ENCODE results near the gene VMP1.

DNA sequence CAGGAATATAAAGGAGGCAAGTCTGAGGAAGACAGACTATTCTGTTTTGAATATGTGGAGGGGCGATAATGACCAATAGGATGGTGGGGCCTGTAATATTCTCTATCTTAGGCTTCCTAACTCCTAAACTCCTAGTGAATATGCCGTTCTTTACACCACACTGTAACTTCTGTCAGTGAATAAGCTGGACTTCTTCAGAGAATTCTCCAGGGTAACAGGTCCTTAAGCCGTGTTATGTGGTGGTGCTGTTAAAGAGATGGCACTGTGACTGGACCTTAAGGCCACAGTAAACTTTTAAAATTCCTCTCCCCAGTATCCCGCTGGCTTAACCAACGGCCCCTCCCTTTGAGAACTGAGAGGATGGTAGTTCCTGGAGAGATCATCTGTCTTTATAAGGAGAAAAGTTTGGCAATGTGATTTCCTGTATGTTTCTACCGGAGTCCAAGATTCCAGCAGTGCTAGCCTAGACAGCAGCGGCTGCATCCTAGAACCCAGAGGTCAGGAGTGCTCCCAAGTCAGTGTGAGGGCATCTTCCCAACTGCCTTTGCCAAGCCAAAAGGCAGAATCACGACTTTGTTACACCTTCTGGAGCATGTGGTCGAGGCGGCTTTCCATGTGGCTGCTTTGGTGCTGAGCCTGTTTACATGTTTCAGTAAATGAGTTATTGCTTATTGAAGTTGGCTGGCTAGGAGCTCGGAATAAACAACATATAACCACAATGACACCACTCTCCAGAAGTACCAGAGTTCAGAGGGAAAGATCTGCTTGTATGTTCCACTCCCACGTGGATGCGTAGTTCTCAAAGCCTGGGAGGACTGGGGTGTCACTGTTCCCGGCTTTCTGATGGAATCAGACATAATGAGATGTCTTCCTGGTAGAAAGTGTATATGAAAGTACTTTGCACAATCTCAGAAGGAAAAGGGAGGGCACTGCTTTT, 144.3 kb downstream of the VMP1 start:
- TF ChIP-seq EZH2 (IDR thresholded peaks at IDR 0.05; ENCODE audit: low read depth), result no peak
- TF ChIP-seq, protein P1, sequence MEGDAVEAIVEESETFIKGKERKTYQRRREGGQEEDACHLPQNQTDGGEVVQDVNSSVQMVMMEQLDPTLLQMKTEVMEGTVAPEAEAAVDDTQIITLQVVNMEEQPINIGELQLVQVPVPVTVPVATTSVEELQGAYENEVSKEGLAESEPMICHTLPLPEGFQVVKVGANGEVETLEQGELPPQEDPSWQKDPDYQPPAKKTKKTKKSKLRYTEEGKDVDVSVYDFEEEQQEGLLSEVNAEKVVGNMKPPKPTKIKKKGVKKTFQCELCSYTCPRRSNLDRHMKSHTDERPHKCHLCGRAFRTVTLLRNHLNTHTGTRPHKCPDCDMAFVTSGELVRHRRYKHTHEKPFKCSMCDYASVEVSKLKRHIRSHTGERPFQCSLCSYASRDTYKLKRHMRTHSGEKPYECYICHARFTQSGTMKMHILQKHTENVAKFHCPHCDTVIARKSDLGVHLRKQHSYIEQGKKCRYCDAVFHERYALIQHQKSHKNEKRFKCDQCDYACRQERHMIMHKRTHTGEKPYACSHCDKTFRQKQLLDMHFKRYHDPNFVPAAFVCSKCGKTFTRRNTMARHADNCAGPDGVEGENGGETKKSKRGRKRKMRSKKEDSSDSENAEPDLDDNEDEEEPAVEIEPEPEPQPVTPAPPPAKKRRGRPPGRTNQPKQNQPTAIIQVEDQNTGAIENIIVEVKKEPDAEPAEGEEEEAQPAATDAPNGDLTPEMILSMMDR (conservative IDR thresholded peaks at IDR 0.05), result no peak

Measured in PC-9 (cell line).